ENCODE results near the gene ANKK1.

DNA sequence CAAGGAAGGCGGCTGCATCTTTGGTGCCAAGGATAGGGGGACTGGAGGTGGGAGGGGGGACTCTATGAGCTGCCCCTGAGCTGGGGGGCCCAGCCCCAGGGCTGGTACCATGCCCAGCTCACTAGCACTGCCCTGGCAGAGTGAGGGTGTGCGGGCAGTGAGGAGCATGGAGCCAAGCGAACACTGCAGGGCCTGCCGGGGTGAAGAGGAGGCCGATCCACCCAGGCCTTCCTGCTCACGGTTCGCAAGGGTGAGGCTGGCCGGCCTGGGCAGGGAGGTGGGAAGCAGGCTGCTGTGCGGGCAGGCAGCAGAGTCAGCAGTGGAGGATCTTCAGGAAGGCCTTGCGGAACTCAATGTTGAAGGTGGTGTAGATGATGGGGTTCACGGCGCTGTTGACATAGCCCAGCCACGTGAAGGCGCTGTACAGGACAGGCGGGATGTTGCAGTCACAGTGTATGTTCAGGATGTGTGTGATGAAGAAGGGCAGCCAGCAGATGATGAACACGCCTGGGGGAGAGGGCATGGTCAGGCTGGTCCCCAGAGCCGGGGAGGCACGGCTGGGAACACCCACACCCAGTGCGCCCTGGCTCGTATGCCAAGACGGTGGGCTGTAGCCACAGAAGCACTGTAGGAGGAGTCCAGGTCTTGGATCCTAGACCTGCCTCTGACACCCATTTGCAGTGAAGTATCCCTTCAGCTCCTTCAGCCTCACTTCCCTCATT lies 23.0 kb downstream of the ANKK1 start:
- TF ChIP-seq, protein P1, sequence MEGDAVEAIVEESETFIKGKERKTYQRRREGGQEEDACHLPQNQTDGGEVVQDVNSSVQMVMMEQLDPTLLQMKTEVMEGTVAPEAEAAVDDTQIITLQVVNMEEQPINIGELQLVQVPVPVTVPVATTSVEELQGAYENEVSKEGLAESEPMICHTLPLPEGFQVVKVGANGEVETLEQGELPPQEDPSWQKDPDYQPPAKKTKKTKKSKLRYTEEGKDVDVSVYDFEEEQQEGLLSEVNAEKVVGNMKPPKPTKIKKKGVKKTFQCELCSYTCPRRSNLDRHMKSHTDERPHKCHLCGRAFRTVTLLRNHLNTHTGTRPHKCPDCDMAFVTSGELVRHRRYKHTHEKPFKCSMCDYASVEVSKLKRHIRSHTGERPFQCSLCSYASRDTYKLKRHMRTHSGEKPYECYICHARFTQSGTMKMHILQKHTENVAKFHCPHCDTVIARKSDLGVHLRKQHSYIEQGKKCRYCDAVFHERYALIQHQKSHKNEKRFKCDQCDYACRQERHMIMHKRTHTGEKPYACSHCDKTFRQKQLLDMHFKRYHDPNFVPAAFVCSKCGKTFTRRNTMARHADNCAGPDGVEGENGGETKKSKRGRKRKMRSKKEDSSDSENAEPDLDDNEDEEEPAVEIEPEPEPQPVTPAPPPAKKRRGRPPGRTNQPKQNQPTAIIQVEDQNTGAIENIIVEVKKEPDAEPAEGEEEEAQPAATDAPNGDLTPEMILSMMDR (conservative IDR thresholded peaks at IDR 0.05 in 1 of 2, IDR thresholded peaks at IDR 0.05 in 1 of 2; ENCODE audit: extremely low read depth in 1 of 2, insufficient read depth in 1 of 2, low read depth in 1 of 2, low read length in 2 of 2), result no peak
- no peak for TF ChIP-seq EZH2 (IDR thresholded peaks at IDR 0.05; ENCODE audit: borderline replicate concordance, low read length)

Data from mammary epithelial cell (primary cell).